Natural killer cell (primary cell): ENCODE measurements around the gene GALNT16. TPM values are rescaled to one million over a fixed set of nuclear protein-coding genes. Genes with fewer than 3 reads are reported as not detected.
"Not testable (repeated sequence)": the region's sequence is repeated elsewhere in the genome, so short reads cannot be mapped to it uniquely, and the experiment has no call there.

Experiments
- ATAC-seq, 3 donors: fragments of 150-1000 bp in 2 of 3; fragments of 200-7000 bp in 1 of 3; cut with Tn5 transposase; 1 replicate in 1 of 3; 2 replicates in 2 of 3; pipeline ENCODE4 v1.10.0; 2021; ENCODE audit warnings: mild to moderate bottlenecking in 2 of 3, moderate library complexity in 2 of 3
- DNase-seq, 2 donors: peaks; one replicate each; pipeline versions ENCODE4 v3.0.0 to v3.0.0-alpha.2; 2013 to 2021; ENCODE audit warnings: mixed read lengths in 1 of 2
- H3K27ac ChIP-seq: one replicate; pipeline ENCODE4 v1.5.1; 2013; ENCODE audit warnings: mild to moderate bottlenecking, low read length
- H3K27me3 ChIP-seq: one replicate; pipeline ENCODE4 v1.6.1; 2013; ENCODE audit warnings: low read length; ENCODE audit not compliant: control insufficient read depth, insufficient read depth
- H3K36me3 ChIP-seq: one replicate; pipeline ENCODE4 v1.6.1; 2013; ENCODE audit warnings: low read length; ENCODE audit not compliant: control insufficient read depth, insufficient read depth
- H3K4me1 ChIP-seq: one replicate; pipeline ENCODE4 v1.6.1; 2013; ENCODE audit warnings: low read length; ENCODE audit not compliant: control insufficient read depth, insufficient read depth
- H3K4me3 ChIP-seq: one replicate; pipeline ENCODE4 v1.5.1; 2013; ENCODE audit warnings: low read length
- H3K9me3 ChIP-seq: one replicate; pipeline ENCODE4 v1.6.1; 2013; ENCODE audit warnings: low read length; ENCODE audit not compliant: control insufficient read depth, insufficient read depth
- H3K27ac Mint-ChIP-seq, 2 donors: one replicate each; pipeline ENCODE4 v1.8.0; 2022; ENCODE audit warnings: mild to moderate bottlenecking in 2 of 2, mixed read lengths in 2 of 2, moderate library complexity in 1 of 2
- H3K27me3 Mint-ChIP-seq, 2 donors: one replicate each; pipeline ENCODE4 v1.8.0; 2022; ENCODE audit warnings: low read depth in 2 of 2, mixed read lengths in 2 of 2
- H3K36me3 Mint-ChIP-seq: one replicate; pipeline ENCODE4 v1.8.0; 2022; ENCODE audit warnings: mixed read lengths
- H3K4me1 Mint-ChIP-seq, 2 donors: one replicate each; pipeline ENCODE4 v1.8.0; 2022; ENCODE audit warnings: mixed read lengths in 2 of 2
- H3K4me3 Mint-ChIP-seq: one replicate; pipeline ENCODE4 v1.8.0; 2022; ENCODE audit warnings: mild to moderate bottlenecking, moderate library complexity, mixed read lengths
- H3K9me3 Mint-ChIP-seq, 2 donors: one replicate each; pipeline ENCODE4 v1.8.0; 2022; ENCODE audit warnings: mixed read lengths in 2 of 2
- CTCF ChIP-seq: fragments of 200-600 bp; IDR thresholded peaks from one replicate; pipeline ENCODE4 v1.8.0; 2022; ENCODE audit warnings: antibody characterized with exemption
- WGBS: methylation state at CpG from one replicate; pipeline ENCODE4 v1.1.7; 2013; ENCODE audit warnings: missing lambda C conversion rate; ENCODE audit not compliant: insufficient coverage; 5-methylcytosine and 5-hydroxymethylcytosine counted together
- intact Hi-C: fragments of 100-400 bp; cut with micrococcal nuclease; formaldehyde crosslinking; loops from one replicate; pipeline ENCODE4 v1.14.2; 2022
- total RNA-seq, 4 donors: library from RNA; stranded (reverse); fragments of 120-200 nt in 1 of 4; gene quantifications; one replicate each; pipeline versions ENCODE4 v1.2.3 to v1.2.4, GENCODE V29; 2013 to 2022

GALNT16 gene
- total RNA-seq, 3 donors from 2014 or later (not counting 1 experiment from before 2014, with no cell fraction given): not detected

DNA sequence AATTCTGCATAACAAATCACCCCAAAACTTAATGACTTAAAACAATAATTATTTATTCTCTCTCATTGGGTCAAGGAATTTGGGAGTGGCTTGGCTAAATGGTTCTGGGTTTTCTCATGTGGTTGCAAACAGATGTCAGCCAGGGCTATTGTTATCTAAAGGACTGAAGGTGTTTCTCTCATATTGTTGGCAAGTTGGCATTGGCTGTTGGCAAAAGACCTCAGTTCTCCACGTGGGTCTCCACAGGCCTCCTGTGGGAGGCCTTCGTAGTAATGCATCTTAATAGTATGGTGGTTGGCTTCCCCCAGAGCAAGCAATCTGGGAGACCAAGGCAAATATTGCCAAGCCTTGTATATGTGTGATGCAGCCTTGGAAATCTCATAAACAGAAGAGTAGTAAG, 14.4 kb downstream of the GALNT16 start:
- no peak for DNase-seq
- H3K4me1 ChIP-seq: no peaks in the 10 kb centered on the region
- H3K36me3 ChIP-seq: no peaks in the 10 kb centered on the region
- intact Hi-C loops: no loop called here
- no peaks in the 10 kb centered on the region for H3K9me3 ChIP-seq
- no peaks in the 10 kb centered on the region for H3K27me3 ChIP-seq
- no peak for TF ChIP-seq CTCF
- Mint-ChIP-seq H3K9me3 (no peaks in the 10 kb centered on the region), H3K4me3 (no peak overlapping the region), H3K27ac (no peak overlapping the region), H3K4me1 (no peaks in the 10 kb centered on the region), H3K36me3 (no peaks in the 10 kb centered on the region), H3K27me3 (peaks cover 7 to 26% of the 10 kb centered on the region in 2 donors)
- 61% methylated on average over 2 of the region's 2 CpGs for WGBS
- no peak overlapping the region for H3K27ac ChIP-seq
- no peak for ATAC-seq
- no peak overlapping the region for H3K4me3 ChIP-seq

DNA sequence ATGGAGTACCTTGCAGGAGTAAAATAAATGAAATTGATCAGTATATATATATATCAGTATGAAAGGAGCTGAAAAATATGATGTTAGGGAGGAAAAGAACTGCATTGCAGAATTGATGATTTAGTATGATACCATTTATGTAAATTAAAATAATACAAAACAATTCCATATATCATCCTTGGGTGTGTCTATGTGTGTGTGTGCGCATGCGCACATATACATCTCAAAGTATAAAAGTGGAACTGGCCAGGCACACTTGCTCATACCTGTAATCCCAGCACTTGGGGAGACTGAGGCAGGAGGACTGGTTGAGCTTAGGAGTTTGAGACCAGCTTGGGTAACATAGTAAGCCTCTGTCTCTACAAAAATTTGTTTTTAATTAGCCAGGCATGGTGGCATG, 15.4 kb downstream of the GALNT16 start:
- Histone ChIP-seq H3K36me3 (no peaks in the 10 kb centered on the region), H3K4me3 (no peak overlapping the region), H3K4me1 (no peaks in the 10 kb centered on the region), H3K9me3 (no peaks in the 10 kb centered on the region), H3K27ac (no peak overlapping the region), H3K27me3 (no peaks in the 10 kb centered on the region)
- WGBS: 100% methylated on average over 2 of the region's 2 CpGs
- no peak for ATAC-seq
- TF ChIP-seq CTCF: no peak
- H3K9me3 Mint-ChIP-seq: no peaks in the 10 kb centered on the region
- H3K36me3 Mint-ChIP-seq: no peaks in the 10 kb centered on the region
- intact Hi-C loops: no loop called here
- H3K27me3 Mint-ChIP-seq: peaks cover 7 to 26% of the 10 kb centered on the region in 2 donors
- no peak overlapping the region for H3K4me3 Mint-ChIP-seq
- H3K4me1 Mint-ChIP-seq: no peaks in the 10 kb centered on the region
- no peak for DNase-seq
- H3K27ac Mint-ChIP-seq: no peak overlapping the region

DNA sequence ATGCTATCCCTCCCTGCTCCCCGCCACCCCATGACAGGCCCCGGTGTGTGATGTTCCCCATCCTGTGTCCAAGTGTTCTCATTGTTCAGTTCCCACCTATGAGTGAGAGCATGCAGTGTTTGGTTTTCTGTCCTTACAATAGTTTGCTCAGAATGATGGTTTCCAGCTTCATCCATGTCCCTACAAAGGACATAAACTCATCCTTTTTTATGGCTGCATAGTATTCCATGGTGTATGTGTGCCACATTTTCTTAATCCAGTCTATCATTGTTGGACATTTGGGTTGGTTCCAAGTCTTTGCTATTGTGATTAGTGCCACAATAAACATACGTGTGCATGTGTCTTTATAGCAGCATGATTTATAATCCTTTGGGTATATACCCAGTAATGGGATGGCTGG, 17.4 kb downstream of the GALNT16 start:
- DNase-seq, ATAC-seq, H3K27me3 ChIP-seq, intact Hi-C loops, H3K9me3 Mint-ChIP-seq, H3K27ac ChIP-seq, H3K4me1 Mint-ChIP-seq, H3K4me3 ChIP-seq, H3K36me3 ChIP-seq, H3K27ac Mint-ChIP-seq, H3K4me3 Mint-ChIP-seq, H3K36me3 Mint-ChIP-seq, H3K9me3 ChIP-seq, H3K4me1 ChIP-seq: not testable (repeated sequence)
- no CpG with 5 or more reads among the region's 3 CpGs for WGBS
- H3K27me3 Mint-ChIP-seq: peaks cover 10 to 26% of the 10 kb centered on the region in 2 donors

- H3K27me3 ChIP-seq: no peaks in the 10 kb centered on the region
- no peaks in the 10 kb centered on the region for H3K4me1 Mint-ChIP-seq
- DNase-seq (no peak), ATAC-seq (no peak)
- H3K4me1 ChIP-seq: no peaks in the 10 kb centered on the region
- H3K9me3 ChIP-seq: no peaks in the 10 kb centered on the region
- H3K4me3 ChIP-seq: no peak overlapping the region
- peaks cover 7 to 17% of the 10 kb centered on the region in 2 donors for H3K27me3 Mint-ChIP-seq
- no peaks in the 10 kb centered on the region for H3K9me3 Mint-ChIP-seq
- TF ChIP-seq CTCF: no peak
- H3K36me3 ChIP-seq: no peaks in the 10 kb centered on the region
- H3K27ac ChIP-seq: no peak overlapping the region
- intact Hi-C loops: no loop called here
- no peak overlapping the region for H3K4me3 Mint-ChIP-seq
- no peak overlapping the region for H3K27ac Mint-ChIP-seq
- H3K36me3 Mint-ChIP-seq: no peaks in the 10 kb centered on the region
- 91% methylated on average over 9 of the region's 9 CpGs for WGBS
Observed at GRCh38 chr14:69280746-69281291, 20.9 kb downstream of the GALNT16 start.
